ENCODE measurements around the gene C10orf105.
A peak's percentile ranks its signal among the peaks of the same experiment; 100 is the strongest.

Gene C10orf105

GRCh38 chr10:71697938-71698709 lies 21.5 kb downstream of the C10orf105 start:
- Mint-ChIP-seq H3K27ac (peak overlapping the region; percentile 24), H3K27me3 (ENCODE audit: low read depth) (no peaks in the 10 kb centered on the region), H3K9me3 (no peaks in the 10 kb centered on the region), H3K36me3 (ENCODE audit: low read depth) (no peaks in the 10 kb centered on the region), H3K4me1 (ENCODE audit: low read depth) (peaks cover 28% of the 10 kb centered on the region), H3K4me3 (peak overlapping the region; percentile 1)
- peak; percentile 27 for DNase-seq (ENCODE audit: low spot score)

DNA sequence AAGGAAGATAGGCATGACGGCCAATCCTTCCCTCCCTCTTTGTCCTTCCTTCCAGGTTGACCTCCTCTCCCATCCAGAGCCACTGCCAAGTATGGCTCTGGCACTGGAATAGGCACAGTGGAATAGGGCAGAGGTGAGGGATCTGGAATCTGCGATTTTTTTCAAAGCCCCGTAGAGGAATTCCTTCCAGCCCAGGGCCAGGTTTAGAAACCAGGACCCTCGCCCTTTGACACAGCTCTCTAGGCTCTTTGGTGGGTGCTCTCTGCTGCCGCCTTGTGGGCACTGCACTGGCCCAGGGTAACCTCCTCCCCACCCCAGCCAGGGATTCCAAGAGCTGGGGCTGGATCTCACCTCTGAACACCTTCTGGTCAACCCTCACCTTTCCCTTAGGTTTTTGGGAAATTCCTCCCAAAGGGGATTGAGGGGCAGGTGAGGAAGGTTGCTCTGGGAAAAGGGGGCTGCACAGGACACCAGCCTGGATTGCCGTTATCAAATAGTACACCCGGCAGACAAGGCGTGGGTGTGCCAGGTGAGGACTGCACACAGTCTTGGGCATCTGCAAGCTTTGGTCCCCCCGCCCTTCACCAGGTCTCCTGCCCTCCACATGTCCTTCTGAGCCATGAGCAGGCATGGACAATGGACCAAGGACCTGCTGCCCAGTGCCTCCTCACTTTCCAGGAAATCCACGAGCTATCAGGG lies 22.8 kb downstream of the C10orf105 start:
- Mint-ChIP-seq H3K4me3 (no peak overlapping the region), H3K4me1 (ENCODE audit: low read depth) (peaks cover 27% of the 10 kb centered on the region), H3K9me3 (no peaks in the 10 kb centered on the region), H3K27ac (no peak overlapping the region), H3K36me3 (ENCODE audit: low read depth) (no peaks in the 10 kb centered on the region), H3K27me3 (ENCODE audit: low read depth) (no peaks in the 10 kb centered on the region)
- peak; percentile 40 for DNase-seq (ENCODE audit: low spot score)

DNA sequence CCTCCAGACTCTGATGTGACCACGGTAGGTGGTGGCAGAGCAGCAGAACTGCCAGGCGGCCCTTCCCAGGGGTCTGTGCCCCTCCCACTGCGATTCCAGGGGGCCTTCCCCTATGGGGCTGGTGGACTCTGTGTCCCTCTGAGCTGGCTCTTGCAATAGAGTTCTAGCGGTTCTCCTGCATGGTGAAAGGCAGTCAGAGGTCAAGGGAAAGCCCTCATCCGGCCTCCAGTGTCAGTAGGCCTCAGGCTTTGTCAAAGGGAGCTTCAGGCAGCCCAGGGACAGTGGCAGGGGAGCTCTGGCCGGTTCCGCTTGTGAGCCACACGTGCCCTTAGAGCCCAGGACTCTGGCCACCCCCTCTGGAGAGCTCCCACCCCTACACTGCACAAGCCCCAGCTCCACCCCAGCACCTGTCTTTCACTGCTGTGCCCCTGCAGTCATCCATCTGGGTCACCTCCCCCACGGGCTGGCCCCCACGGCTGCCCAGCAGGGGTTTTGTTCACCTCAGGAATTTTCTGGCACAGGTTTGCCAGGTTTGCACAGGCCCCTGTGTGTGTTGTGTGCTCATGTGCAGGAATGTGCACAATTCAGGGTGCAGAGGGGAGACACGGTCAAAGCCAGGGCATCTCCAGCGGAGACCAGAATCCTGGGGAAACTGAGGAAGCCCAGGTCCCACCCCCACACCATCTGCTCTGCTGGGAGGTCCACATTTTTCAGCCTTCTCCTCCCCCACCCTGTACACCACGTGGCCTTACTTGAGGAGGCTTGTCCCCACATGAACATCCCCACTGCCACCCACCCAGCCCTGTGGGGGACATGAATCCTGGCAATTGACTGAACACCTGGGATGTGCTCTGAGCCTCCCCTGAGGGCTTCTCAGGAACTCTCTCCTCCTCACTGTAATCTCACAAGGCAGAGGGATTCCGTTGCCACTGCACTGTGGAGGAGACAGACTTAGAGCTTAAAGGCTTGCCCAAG lies 23.8 kb downstream of the C10orf105 start:
- no peak overlapping the region for H3K4me3 Mint-ChIP-seq
- H3K4me1 Mint-ChIP-seq (ENCODE audit: low read depth), result peaks cover 27% of the 10 kb centered on the region
- H3K27ac Mint-ChIP-seq, result no peak overlapping the region
- H3K9me3 Mint-ChIP-seq, result no peaks in the 10 kb centered on the region
- H3K27me3 Mint-ChIP-seq (ENCODE audit: low read depth), result no peaks in the 10 kb centered on the region
- DNase-seq (ENCODE audit: low spot score), result no peak
- H3K36me3 Mint-ChIP-seq (ENCODE audit: low read depth), result no peaks in the 10 kb centered on the region

DNA sequence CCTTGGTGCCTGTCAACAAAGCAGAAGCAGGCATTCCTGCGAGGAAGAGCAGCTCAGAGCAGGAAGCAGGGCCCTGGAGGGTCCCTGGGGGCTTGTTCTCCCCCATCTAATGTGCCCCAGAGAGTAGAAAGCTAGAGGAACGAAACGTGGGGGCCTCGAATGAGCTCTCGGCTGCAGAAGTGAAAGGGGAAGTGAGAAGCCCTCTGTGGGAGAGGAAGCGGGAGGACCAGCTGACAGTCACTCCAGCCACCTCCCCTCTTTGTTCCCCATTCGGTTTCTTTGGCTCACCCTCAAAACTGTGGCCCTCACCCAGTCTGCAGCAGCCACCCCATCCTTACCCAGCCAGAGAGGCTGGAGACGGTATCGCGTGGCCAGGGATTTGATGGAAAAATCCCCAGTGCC lies 25.0 kb downstream of the C10orf105 start:
- Mint-ChIP-seq H3K27me3 (ENCODE audit: low read depth) (no peaks in the 10 kb centered on the region), H3K4me3 (peak overlapping the region; percentile 42), H3K27ac (peak overlapping the region; percentile 46), H3K36me3 (ENCODE audit: low read depth) (no peaks in the 10 kb centered on the region), H3K9me3 (no peaks in the 10 kb centered on the region), H3K4me1 (ENCODE audit: low read depth) (peaks cover 27% of the 10 kb centered on the region)
- DNase-seq (ENCODE audit: low spot score), result no peak

- no peaks in the 10 kb centered on the region for H3K9me3 Mint-ChIP-seq
- peaks cover 26% of the 10 kb centered on the region for H3K4me1 Mint-ChIP-seq (ENCODE audit: low read depth)
- H3K27me3 Mint-ChIP-seq (ENCODE audit: low read depth), result no peaks in the 10 kb centered on the region
- peak overlapping the region; percentile 42 for H3K4me3 Mint-ChIP-seq
- DNase-seq (ENCODE audit: low spot score), result no peak
- H3K27ac Mint-ChIP-seq, result peak overlapping the region; percentile 46
- no peaks in the 10 kb centered on the region for H3K36me3 Mint-ChIP-seq (ENCODE audit: low read depth)
These were observed 25.5 kb downstream of the C10orf105 start for GRCh38 chr10:71694039-71694501.

DNA sequence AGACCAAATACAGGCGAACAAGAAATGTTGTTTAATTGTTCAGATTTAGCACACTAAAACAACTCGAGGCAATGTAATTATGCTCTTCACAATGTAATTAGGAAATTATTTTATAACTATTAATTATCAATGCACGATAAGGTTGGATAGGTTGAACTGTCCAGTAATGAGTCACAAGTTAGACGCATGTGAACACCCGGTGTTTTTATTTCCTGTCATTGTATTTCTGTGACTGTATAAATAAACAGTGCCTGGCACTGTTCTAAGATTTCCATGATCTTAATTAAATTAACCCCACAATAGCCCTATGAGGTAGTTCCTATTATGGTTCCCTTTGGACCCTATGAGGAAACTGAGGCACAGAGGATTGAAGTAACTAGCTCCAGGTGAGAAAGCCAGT lies 26.2 kb downstream of the C10orf105 start:
- no peaks in the 10 kb centered on the region for H3K9me3 Mint-ChIP-seq
- no peaks in the 10 kb centered on the region for H3K27me3 Mint-ChIP-seq (ENCODE audit: low read depth)
- no peak for DNase-seq (ENCODE audit: low spot score)
- no peaks in the 10 kb centered on the region for H3K36me3 Mint-ChIP-seq (ENCODE audit: low read depth)
- no peak overlapping the region for H3K4me3 Mint-ChIP-seq
- H3K27ac Mint-ChIP-seq, result peak overlapping the region; percentile 43
- H3K4me1 Mint-ChIP-seq (ENCODE audit: low read depth), result peaks cover 19% of the 10 kb centered on the region

DNA sequence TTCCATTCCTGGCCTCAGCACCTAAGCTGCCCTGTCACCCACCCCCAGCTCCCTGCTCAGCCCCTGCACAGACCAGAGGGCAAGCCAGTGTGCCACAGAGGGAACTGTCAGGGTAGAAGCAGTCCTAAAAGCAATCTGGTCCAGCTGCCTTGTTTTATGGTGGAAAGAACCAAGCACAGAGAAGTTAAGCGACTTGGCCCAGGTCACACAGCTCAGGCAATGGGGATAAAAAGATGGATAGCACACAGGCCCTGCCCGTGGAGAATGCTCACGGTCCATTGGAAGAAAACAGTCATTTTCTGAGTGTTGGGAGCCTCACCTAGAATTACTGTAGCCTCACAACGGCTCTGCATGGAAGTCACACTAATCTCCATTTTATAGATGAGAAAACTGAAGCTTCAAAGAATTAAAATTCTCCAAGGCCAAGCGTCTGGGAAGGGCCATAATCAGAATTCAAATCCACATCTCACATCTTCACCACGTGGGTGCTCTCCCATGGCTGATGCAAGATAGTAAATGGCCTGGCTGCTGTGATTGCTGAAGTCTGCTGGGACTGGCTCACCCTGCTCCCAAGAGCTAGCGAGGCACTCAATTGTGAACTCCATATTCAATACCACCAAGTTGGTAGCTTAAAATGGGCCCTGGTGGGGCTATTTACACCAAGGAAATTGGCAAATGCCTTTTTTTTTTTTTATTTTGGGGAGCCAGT lies 26.8 kb downstream of the C10orf105 start:
- Mint-ChIP-seq H3K4me1 (ENCODE audit: low read depth) (peaks cover 16% of the 10 kb centered on the region), H3K27ac (no peak overlapping the region), H3K9me3 (peaks cover 5% of the 10 kb centered on the region), H3K36me3 (ENCODE audit: low read depth) (peaks cover 3% of the 10 kb centered on the region), H3K27me3 (ENCODE audit: low read depth) (peaks cover 3% of the 10 kb centered on the region), H3K4me3 (no peak overlapping the region)
- no peak for DNase-seq (ENCODE audit: low spot score)

GRCh38 chr10:71691405-71691804 lies 28.2 kb downstream of the C10orf105 start:
- Mint-ChIP-seq H3K27ac (no peak overlapping the region), H3K4me3 (no peak overlapping the region)

DNA sequence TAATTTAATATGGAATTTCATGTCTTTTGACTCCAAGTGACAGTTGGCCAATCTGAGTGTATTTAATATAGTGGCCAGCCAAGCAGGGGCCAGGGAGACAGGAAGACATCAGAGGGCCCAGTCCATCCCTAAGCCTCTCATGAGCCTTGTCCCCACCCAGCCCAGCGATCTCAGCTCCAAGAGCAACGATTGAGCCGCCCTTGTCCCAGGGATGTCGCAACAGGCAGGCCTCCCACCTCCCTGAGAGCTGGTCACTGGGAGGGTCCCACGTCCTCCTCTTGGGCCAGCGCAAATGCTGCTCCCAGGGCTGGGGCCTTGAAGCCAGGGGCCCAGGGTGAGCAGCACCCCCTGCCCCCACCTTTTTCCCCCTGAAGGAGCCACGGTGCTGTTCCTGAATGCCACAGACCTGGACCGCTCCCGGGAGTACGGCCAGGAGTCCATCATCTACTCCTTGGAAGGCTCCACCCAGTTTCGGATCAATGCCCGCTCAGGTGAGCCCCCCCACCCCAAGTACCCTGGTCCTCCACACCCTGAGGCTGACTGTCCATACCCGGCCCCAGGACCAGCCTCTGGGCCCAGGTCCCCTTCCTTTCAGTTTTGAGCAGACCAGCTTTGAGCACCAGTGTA lies 29.4 kb downstream of the C10orf105 start:
- Mint-ChIP-seq H3K4me1 (ENCODE audit: low read depth) (peaks cover 9% of the 10 kb centered on the region), H3K27ac (no peak overlapping the region), H3K4me3 (no peak overlapping the region), H3K36me3 (ENCODE audit: low read depth) (peaks cover 3% of the 10 kb centered on the region), H3K9me3 (peaks cover 5% of the 10 kb centered on the region), H3K27me3 (ENCODE audit: low read depth) (peaks cover 3% of the 10 kb centered on the region)
- no peak for DNase-seq (ENCODE audit: low spot score)

More at GRCh38 chr10:71691405-71691804, 28.2 kb downstream of the C10orf105 start:
- peaks cover 3% of the 10 kb centered on the region for H3K27me3 Mint-ChIP-seq (ENCODE audit: low read depth)
- no peak for DNase-seq (ENCODE audit: low spot score)
- H3K36me3 Mint-ChIP-seq (ENCODE audit: low read depth), result peaks cover 3% of the 10 kb centered on the region
- peaks cover 13% of the 10 kb centered on the region for H3K4me1 Mint-ChIP-seq (ENCODE audit: low read depth)
- peaks cover 5% of the 10 kb centered on the region for H3K9me3 Mint-ChIP-seq

- Mint-ChIP-seq H3K27ac (peak overlapping the region; percentile 78), H3K4me1 (ENCODE audit: low read depth) (no peaks in the 10 kb centered on the region), H3K27me3 (ENCODE audit: low read depth) (peaks cover 3% of the 10 kb centered on the region), H3K36me3 (ENCODE audit: low read depth) (peaks cover 3% of the 10 kb centered on the region), H3K4me3 (no peak overlapping the region), H3K9me3 (peaks cover 5% of the 10 kb centered on the region)
- no peak for DNase-seq (ENCODE audit: low spot score)
These were observed 31.3 kb downstream of the C10orf105 start for GRCh38 chr10:71688256-71688655.

GRCh38 chr10:71687480-71687879 lies 32.1 kb downstream of the C10orf105 start:
- no peak for DNase-seq (ENCODE audit: low spot score)
- no peaks in the 10 kb centered on the region for H3K4me1 Mint-ChIP-seq (ENCODE audit: low read depth)
- H3K27me3 Mint-ChIP-seq (ENCODE audit: low read depth), result peaks cover 5% of the 10 kb centered on the region
- peaks cover 5% of the 10 kb centered on the region for H3K9me3 Mint-ChIP-seq
- no peak overlapping the region for H3K27ac Mint-ChIP-seq
- H3K36me3 Mint-ChIP-seq (ENCODE audit: low read depth), result peaks cover 3% of the 10 kb centered on the region
- H3K4me3 Mint-ChIP-seq, result no peak overlapping the region

DNA sequence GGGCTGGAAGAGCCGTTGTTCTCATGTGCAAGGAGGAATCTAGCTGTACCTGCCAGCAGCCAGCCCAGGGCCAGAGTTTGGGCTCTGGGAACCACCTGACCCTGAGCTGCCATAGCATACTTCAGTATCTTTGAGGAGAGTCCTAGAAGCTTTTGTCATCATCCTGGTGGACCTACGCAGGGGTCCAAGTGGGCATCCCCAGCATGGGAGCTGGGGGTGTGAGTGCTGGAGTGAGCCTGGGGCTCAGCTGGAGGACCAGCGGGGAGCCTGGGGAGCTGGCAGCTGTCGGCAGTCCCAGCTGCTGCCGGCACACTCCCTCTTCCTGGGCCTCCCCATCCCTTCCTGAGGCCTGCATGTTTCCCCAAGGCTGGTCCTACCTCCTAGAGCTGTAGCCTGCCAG lies 32.5 kb downstream of the C10orf105 start:
- DNase-seq (ENCODE audit: low spot score), result no peak
- peaks cover 3% of the 10 kb centered on the region for H3K36me3 Mint-ChIP-seq (ENCODE audit: low read depth)
- H3K4me3 Mint-ChIP-seq, result no peak overlapping the region
- H3K27me3 Mint-ChIP-seq (ENCODE audit: low read depth), result peaks cover 5% of the 10 kb centered on the region
- no peak overlapping the region for H3K27ac Mint-ChIP-seq
- peaks cover 5% of the 10 kb centered on the region for H3K9me3 Mint-ChIP-seq
- no peaks in the 10 kb centered on the region for H3K4me1 Mint-ChIP-seq (ENCODE audit: low read depth)
